Neural progenitor cell (in vitro differentiated cells): Measurements from ENCODE around the gene SERPINB13.

Experiments used
- CTCF ChIP-seq: fragments of 200-600 bp; sonication (generic); IDR thresholded peaks from 2 replicates; pipeline ENCODE4 v1.5.1; 2017; ENCODE audit warnings: antibody characterized with exemption, mild to moderate bottlenecking
- EZH2 ChIP-seq: fragments of 200-600 bp; sonication (generic); IDR thresholded peaks from 2 replicates; pipeline ENCODE4 v1.6.1; 2017; ENCODE audit warnings: antibody characterized with exemption, mild to moderate bottlenecking, moderate library complexity
- EZH2phosphoT487 ChIP-seq: fragments of 200-600 bp; sonication (generic); IDR thresholded peaks from 2 replicates; pipeline ENCODE4 v1.6.1; 2017; ENCODE audit warnings: antibody characterized with exemption

GRCh38 chr18:63637703-63638102, 50.6 kb downstream of the SERPINB13 start:
- TF ChIP-seq CTCF = no peak
- TF ChIP-seq EZH2 = no peak
- no peak for TF ChIP-seq EZH2phosphoT487
